ENCODE data around the gene SYK.

Gene SYK

DNA sequence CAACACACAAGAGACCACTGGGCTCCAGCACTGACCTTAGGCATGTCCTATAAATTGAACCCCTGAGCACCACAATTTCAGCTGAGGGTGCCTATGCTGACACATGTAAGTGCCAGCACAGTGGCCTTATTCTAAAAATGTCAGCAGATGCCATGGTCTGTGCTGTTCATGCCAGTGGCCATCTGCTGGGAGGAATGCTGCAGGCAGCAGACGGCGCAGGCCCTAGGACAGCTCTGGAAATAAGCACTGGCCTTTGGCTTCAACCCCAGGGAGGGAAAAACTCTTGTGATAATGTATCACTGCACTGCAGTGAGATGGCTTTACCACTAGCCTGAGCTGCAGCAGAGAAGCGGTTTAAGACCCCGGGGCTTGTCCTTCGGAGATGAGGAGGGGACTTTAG is 98.5 kb downstream of the SYK start:
- in situ Hi-C loops (cut with HindIII; ENCODE audit: low sequenced_read_pairs) = no loop called here

DNA sequence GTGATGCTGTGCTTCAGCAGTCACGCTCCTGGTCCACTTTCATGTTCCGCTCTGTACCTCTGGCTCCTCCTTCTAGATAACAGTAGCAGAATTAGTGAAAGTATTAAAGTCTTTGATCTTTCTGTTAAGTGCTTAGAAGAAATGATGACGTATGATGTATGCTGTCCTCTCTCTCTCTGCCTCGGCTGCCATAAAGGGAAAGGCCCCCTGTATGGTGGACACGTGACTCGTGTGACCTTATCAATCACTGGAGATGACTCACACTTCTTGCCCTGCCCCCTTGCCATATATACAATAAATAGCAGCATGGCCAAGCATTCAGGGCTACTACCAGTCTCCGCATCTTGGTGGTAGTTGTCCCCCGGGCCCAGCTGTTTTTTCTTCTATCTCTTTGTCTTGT is 100.3 kb downstream of the SYK start:
- in situ Hi-C loops (cut with HindIII; ENCODE audit: low sequenced_read_pairs) = no loop called here

DNA sequence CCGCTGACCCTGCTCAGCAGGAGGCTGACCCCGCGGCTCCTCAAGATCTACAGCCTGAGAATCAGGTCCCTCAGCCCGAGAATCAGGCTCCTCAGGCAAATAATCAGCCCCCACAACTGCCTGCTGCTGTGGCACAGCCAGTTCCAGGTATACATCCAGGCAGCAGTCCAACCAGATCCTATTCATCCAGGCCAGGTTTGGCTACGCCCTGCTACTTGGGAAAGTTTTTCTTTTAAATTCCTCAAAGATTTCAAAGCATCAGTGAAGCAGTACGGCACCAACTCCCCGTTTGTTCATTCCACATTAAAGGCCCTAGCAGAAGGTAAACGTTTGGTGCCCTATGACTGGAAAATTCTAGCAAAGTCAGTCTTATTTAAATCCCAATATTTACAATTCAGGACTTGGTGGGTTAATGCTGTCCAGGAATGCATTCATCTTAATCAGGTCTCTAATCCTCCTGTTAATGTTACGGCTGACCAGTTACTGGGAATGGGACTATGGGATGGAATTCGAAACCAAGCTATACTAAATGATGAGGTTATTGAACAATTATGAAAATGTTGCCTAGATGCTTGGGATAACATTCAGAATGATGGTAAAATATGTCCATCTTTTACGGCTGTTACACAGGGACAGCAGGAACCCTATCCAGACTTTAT is 102.3 kb downstream of the SYK start:
- in situ Hi-C loops (cut with HindIII; ENCODE audit: low sequenced_read_pairs) = no loop called here

DNA sequence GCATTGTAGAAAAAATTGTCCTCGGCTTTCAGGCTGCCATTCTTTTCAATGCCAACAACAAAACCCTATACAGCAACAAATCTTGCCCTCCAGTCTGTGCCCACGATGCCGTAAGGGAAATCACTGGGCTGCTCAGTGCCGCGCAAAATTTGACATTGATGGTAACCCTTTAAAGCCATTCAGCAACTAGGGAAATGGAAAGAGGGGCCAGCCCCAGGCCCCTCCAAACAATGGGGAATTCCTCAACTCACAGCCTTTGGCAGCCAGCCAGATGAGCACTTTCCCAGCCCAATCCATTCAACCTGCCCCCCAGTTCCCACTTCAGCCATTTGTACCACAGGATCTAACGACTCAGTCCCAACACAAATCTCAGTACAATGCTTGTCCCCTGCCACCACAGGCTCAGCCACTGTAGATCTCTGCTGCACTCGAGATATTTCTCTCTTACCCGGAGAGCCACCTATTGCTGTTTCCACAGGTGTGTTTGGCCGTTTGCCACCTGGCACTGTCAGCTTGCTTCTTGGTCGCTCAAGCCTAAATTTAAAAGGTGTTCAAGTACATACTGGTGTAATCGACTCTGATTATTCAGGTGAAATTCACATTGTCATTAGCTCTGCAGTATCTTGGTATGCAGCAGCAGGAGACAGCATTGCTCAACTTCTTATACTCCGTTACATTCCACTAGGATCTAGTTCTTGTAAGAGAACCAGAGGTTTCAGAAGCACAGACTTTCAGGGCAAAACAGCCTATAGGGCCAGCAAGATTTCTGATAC is 103.3 kb downstream of the SYK start:
- in situ Hi-C loops (cut with HindIII; ENCODE audit: low sequenced_read_pairs) = no loop called here

DNA sequence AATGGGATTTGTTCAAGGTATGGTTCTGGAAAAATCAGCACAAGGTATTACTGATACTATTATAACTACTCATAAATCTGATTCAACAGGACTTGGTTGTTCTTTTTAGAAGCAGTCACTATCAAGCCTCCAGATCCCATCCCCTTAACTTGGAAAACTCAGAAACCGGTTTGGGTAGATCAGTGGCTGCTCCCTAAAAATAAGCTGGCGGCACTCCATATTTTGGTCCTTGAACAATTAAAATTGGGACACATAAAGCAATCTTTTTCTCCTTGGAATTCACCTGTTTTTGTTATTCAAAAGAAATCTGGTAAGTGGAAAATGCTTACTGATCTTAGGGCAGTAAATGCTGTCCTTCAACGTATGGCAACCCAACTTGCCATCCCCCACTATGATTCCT is 104.2 kb downstream of the SYK start:
- in situ Hi-C loops (cut with HindIII; ENCODE audit: low sequenced_read_pairs) = no loop called here

DNA sequence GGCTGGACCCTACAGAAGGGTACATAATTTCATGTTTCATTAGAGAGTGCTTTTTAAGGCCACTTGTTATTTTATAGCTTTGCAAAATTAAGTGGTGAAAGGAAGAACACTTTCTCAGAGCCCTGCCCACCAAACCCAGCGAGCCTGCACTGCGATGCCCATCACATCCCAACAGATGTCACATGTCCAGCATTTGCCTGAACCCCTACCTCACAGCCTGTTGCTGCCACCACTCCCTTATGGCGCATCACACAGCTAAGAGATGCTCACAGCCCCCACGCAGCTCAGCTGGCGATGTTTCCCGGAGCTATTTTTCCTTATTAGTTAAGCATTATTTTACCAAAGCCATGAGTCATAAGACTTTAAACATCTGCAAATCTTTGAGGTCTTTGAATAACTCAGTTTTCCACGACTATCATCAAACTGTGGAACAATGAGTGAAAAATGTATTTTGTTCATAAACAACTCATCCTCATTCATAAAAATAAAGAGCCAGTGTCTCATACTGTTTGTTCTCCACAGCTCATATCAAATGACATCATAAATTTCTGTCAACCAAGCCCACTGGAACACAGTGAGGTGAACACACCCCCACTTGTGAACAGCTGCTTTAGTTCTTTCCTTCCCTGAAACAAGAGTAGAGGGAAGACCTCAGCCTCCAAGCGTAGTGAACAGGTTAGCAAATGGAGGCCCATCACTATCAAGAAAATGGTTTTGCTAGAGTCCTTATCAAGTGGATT is 104.9 kb downstream of the SYK start:
- in situ Hi-C loops (cut with HindIII; ENCODE audit: low sequenced_read_pairs) = no loop called here

DNA sequence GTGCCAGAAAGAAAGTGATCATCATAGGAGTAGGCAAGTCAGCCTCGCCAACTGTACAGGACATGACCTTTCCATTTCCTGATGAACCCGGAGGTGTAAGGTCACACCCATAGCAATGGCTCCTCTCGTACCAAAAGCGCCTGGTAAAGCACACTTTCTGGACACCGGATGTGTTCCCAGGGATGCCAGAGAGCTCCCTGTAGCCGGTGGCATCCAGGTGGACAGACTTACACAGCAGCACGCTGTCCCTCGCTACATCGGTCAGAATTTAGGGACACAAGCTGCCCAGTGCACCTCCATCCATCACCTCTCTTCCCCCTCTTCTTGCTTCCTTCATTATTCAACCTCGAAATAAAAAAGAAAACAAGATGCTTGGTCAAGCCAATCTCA is 105.4 kb downstream of the SYK start:
- in situ Hi-C loops (cut with HindIII; ENCODE audit: low sequenced_read_pairs) = no loop called here

DNA sequence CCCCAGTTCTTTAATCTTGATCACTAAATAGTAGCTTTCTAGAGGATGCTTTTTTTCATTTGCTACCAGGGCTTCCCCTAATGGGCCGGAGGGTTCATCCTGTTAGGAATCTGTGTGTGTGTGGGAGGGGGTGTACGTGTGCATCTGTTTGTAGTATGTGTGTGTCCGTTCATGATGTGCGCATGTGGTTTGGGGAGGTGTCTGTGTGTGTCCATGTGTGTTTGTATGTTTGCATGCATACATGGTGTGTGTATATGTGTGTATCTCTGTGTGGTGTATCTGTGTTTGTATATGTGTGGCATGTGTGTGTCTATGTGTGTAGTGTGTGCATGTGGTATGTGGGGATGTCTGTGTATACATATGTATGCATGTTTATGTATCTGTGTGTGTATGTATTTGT is 106.2 kb downstream of the SYK start:
- in situ Hi-C loops (cut with HindIII; ENCODE audit: low sequenced_read_pairs) = no loop called here

DNA sequence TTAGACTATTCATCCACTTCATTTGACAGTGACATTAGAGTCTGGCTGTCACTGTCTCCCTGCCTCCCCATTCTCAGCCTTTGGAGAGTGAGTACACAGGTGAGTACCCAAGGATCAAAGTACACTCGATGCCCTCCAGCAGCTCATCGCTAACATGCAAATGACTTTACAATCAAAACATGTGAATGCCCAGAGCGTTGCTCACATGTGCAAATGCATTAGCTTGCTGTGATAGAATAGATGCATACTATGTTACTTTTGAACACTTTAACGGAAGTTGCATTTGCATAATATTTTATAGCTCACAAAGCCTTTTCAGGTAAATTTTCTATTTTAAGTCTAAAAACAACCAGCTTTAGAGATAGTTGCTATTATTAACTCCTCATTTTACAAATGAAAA is 107.6 kb downstream of the SYK start:
- in situ Hi-C loops (cut with HindIII; ENCODE audit: low sequenced_read_pairs) = no loop called here

DNA sequence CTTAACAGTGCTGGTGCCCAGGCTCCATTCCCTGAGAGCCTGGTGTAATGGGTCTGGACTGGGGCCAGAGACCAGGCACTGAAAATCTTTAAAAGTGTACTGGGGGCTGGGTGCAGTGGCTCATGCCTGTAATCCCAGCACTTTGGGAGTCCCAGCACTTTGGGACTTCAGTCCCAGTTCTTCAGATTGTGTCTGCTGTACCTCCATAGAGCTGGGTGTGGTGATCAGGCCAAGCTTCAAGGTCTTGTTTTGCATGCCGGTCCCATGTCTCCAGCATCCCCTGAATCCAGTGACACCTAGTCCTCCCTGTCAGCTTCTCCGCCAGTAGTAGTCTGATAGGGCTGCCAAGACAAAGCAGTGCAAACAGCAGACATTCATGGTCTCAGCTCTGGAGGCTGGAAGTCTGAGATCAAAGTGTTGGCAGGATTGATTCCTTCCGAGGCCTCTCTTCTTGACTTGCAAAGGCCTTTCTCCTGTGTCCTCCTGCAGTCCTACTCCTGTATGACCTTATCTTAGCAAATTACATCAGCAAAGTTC is 108.2 kb downstream of the SYK start:
- in situ Hi-C loops (cut with HindIII; ENCODE audit: low sequenced_read_pairs) = no loop called here

DNA sequence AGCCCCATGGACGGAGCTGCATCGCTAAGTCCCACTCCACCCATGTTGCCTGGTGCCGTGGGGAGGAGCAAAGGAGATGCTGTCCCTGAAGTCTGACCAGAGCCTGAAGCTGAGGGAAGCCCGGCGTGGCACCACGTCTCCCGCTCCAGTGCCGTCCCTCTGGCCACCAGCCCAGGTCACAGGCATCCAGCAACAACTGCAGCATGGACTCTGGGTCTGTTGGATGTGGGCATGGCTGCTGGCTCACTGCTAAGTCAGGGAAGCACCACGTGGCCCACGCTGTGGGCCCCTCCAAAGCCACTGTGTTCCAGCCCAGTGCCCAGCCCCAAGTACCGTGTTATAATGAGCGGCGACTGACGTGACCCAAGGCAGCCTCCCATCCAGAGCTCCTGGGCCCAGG is 112.6 kb downstream of the SYK start:
- in situ Hi-C loops (cut with HindIII; ENCODE audit: low sequenced_read_pairs) = no loop called here

DNA sequence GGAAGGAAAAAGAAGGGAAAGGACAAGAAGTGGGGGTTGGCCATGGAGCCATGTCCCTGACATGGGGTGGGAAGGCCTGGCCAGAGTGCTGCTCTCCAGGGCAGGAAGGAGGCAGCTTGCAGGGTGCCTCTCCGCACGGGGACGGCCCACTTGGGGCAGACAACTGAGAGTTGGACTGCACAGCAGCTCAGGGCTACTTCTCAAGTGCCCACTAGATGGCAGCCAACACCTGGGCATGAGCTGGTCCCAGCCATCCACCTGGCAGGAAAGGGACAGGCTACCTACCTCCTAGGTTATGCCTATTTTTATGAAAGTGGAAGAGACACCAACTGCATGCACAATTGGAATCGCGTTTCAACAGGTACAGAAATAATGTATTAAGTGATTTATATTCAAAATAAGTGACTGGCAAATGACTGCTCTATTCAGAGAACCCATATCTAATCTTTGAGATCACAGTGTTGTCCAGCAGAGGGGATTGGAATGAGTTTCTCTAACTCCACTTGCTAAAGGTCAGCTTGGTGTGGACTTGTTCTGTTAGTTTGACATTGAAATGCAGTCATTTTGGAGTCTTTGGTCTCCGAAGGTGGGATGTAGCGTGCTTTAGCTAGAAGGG is 113.4 kb downstream of the SYK start:
- in situ Hi-C loops (cut with HindIII; ENCODE audit: low sequenced_read_pairs) = no loop called here

DNA sequence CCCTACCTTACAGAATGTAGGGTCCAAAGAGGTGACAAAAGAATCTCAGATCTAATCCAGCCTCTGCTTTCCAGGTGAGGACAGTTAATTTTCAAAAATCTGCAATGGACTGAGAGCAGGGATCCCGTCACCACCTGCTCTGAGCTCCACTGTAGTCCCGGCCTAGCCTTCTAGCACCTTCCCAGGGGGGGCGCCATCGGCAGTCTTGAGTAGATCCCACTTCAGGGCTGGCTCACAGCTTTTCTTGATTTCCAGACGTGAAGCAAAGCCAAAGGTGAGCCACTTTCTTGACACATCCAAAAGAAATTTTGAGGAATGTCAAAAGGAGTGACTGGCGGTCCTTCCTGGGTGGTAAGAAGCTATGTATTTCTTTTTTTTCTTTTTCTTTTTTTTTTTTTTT is 114.1 kb downstream of the SYK start:
- in situ Hi-C loops (cut with HindIII; ENCODE audit: low sequenced_read_pairs) = no loop called here

DNA sequence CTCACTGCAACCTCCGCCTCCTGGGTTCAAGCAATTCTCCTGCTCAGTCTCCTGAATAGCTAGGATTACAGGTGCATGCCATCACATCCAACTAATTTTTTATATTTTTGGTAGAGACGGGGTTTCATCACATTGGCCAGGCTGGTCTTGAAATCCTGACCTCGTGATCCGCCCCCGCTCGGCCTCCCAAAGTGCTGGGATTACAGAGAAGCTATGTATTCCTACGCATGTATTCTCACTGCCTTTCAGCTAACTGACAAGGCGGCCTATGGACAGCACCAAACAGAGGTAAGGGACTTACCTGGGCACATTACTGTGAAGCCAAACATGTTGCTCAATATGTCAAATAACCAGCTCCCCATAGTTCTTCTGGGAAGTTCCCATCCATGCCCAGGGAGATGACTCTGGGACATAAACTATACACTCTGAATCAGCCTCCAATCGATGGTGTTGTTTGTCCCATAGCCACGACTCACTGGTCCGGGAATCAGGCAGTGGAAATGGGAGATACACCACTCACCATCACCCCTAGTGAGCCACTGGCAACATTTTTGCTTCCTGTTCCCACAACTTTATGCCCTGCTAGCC is 114.6 kb downstream of the SYK start:
- in situ Hi-C loops (cut with HindIII; ENCODE audit: low sequenced_read_pairs) = no loop called here

DNA sequence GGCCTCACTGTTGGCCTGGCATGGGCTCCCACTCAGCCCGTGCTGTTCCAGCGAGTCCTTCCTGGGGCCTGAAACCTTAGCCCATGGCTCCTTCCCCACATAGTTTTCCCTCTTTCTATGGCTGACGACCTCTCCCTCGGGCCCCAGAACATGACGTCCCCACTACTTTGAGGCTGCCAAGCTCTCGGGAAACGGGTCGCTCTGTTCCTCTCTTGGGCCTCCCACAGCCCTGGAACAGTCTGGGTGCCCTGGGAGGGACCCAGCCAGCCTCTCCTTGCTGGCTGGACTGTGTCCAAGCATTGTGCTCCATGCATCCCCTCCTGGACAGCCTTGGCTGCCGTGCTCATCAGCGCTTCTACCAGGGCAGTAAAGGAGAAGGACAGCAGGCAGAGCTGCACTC is 118.3 kb downstream of the SYK start:
- in situ Hi-C loops (cut with HindIII; ENCODE audit: low sequenced_read_pairs) = no loop called here

DNA sequence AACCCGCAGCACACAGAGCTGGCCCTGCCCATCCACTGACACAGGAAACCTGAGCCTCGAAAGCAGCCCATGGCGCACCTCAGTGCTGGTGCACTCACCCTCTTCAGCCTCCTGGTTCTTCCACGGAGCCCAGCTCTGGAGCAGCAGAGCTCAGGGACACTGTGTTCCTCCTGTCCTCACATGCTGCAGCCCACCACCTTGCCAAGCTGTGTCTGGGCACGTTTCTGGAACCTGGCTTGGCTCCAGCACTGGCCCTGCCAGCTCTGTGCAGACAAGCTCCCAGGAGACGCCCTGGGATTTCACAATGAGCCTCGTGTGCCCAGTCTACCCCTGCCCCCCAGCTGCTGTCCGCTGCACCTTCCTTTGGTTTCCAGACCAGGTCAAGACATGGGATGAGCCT is 119.5 kb downstream of the SYK start:
- in situ Hi-C loops (cut with HindIII; ENCODE audit: low sequenced_read_pairs) = no loop called here

DNA sequence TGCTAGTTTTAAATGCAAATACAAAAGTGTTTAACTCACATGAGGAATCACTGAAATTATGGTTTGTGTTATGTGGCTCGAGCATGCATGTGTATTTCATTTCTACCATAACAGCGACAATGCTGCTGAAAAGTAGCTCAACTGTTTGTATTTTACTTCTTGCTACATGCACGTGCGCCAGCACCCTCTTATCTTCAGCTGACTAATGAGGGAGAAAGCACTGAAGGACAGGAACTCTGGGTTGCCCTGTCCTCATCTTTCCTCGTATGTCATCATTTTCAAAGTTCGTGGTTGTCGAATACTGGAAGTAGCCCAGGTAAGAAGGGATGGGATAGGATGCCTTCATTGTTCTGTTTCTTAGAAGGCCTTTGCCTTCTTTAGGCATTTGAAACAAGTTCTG is 120.3 kb downstream of the SYK start:
- in situ Hi-C loops (cut with HindIII; ENCODE audit: low sequenced_read_pairs) = no loop called here

DNA sequence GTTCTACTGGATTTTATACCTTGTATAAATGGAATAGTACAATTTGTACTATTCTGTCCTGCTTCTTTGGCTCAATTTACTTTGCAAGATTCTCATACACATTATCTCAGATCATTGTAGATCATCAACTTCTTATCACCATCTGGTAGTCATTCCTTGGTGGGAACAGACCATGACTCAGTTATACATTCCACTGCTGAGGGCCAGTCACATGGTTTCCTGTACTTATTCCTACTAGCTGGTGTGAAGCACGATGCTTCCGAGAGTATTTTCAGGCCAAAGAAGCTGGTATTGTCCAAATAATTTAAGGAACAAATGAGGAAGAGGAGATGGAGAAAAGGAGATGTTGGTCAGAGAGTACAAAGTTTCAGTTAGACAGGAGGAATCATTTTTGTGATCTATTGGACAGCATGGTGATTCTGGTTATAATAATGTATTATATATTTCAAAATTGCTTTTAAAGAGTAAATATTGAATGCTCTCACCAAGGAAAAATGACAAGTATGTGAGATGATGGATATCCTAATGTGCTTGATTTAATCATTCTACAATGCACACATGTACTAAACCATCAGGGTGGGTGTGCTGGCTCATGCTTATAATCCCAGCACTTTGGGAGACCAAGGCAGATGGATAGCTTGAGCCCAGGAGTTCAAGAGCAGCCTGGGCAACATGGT is 124.1 kb downstream of the SYK start:
- in situ Hi-C loops (cut with HindIII; ENCODE audit: low sequenced_read_pairs) = no loop called here

DNA sequence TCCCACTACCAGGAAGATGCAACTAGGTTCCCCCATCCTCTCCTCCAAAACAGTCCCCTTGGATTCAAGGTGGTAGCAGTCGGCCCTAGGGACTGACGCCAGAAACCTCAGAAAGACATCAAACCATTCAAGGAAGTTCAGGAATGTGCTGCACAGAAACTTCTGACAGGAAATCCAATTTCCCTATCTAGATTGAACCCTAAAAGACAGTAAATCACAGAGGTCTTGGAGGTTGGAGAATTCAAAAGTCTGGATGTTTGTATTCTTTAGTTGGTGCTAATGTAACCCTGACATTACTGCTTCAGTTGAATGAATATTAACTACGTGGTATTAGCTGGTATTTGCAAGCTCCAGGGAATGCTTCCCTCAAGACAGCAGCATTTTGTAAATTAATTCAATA is 125.3 kb downstream of the SYK start:
- in situ Hi-C loops (cut with HindIII; ENCODE audit: low sequenced_read_pairs) = no loop called here

DNA sequence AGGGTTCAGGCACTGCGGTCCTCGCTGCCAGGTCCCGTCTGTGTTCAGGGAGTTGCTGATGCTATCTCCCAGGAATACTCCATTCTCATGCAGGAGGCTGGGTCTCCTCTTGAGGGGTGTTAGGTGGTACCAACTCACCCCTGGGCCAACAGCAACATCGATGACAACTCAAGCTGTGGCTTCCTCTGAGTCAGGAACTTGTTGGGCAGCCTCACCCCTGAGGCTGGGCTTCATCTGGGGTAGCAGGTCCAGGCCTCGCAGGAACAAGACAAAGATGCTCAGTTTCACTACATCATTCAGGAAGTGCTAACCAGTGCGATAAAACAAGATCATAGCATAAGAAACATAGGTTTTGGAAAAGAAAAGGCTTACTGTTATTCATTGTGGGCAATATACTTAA is 125.9 kb downstream of the SYK start:
- in situ Hi-C loops (cut with HindIII; ENCODE audit: low sequenced_read_pairs) = no loop called here
